ENCODE data around the gene SYTL3. TPM values are rescaled to one million over a fixed set of nuclear protein-coding genes. Genes with fewer than 3 reads are reported as not detected.
"Not testable (repeated sequence)": the region's sequence is repeated elsewhere in the genome, so short reads cannot be mapped to it uniquely, and the experiment has no call there.

The SYTL3 gene, protein sequence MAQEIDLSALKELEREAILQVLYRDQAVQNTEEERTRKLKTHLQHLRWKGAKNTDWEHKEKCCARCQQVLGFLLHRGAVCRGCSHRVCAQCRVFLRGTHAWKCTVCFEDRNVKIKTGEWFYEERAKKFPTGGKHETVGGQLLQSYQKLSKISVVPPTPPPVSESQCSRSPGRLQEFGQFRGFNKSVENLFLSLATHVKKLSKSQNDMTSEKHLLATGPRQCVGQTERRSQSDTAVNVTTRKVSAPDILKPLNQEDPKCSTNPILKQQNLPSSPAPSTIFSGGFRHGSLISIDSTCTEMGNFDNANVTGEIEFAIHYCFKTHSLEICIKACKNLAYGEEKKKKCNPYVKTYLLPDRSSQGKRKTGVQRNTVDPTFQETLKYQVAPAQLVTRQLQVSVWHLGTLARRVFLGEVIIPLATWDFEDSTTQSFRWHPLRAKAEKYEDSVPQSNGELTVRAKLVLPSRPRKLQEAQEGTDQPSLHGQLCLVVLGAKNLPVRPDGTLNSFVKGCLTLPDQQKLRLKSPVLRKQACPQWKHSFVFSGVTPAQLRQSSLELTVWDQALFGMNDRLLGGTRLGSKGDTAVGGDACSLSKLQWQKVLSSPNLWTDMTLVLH
- 4.9 TPM for total RNA-seq
- polyA plus RNA-seq: 6.3 TPM

DNA sequence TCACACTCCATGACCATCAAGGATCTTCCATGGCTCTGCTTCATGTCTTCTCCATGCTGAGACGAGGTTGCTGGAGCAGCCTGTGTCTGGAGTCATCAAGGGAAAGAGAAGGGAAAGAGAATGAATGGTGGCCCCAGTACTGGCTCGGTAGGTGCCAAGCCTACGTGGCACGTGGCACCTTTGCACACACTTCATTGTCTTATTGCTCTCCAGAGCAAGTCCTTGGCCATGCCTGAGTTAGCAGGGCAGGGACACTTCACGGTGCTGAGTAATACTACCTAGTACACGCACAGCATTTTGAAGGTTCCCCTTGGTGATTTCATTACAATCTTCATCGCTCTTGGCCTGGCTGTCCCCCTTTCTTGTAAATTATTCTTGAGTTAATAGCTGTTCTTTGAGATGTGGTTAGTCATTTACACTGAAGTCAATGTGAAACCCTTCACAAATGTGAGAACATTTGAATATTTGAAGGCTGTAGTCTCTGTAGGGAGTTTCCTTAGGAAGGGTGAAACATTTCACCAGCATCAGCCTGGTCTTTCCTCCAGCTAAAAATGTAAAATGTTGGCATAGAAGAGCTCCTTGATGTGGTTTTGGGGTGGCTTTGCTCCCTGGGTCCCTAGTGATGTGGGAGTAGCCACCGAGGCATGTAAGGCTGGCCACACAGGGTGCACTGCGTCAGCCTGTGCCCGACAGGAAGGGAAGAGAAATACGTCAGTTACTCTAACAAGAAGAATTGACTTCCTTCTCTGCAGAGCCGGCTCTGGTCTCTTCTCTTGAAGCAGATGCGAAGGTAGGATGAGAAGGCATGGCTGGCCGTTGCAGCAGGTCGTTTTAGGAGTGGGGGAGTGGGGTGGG is at the start of gene SYTL3:
Gene SYTL3 (plus strand): TSS at position 766 of the 855 bp plus-strand sequence. CDS start 13,215 bp downstream, outside the sequence.
- 69% methylated on average over 15 of the region's 15 CpGs for WGBS
- H3K4me1 ChIP-seq (ENCODE audit: insufficient read depth): no peaks in the 10 kb centered on the region
- H3K27ac ChIP-seq (ENCODE audit: low read depth): no peak within 1 kb of the TSS
- no peaks in the 10 kb centered on the region for H3K36me3 ChIP-seq (ENCODE audit: insufficient read depth)
- no peak within 1 kb of the TSS for H3K4me3 ChIP-seq (ENCODE audit: low read depth, low read length)
- no peak for DNase-seq (ENCODE audit: extremely low spot score)

DNA sequence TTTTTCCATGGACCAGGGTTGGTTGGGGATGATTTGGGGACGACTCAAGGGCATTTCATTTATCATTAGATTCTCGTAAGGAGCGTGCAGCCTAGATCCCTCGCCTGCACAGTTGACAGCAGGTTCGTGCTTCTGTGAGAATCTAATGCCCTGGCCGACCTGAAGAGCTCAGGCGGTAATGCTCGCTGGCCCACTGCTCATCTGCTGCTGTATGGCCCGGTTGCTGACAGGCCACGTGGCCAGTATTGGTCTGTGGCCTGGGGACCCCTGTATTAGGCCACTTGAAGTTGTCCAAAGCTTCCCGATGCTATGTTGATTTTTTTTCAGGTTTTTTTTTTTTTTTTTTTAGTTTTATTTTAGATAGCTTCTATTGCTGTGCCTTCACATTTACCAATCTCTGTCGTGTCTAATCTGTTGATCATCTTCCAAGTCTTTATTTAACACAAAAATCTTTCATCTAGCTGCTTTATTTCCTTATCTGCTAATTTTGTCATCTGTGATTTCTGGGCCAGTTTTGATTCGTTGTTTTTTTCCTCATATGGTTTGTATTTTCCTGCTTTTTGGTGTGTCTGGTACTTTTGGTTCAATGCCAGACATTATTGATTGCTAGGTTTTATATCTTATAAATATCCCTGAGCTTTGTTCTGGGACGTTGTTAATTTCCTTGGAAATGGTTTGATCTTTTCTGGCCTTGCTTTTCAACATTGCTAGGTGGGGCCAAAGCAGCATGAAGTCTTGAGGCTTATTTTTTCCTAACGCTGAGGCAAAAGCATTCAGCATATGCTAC is 46.4 kb upstream of the SYTL3 start:
- 79% methylated on average over 15 of the region's 15 CpGs for WGBS
- H3K27ac ChIP-seq (ENCODE audit: low read depth): no peak overlapping the region
- no peaks in the 10 kb centered on the region for H3K36me3 ChIP-seq (ENCODE audit: insufficient read depth)
- H3K4me3 ChIP-seq (ENCODE audit: low read depth, low read length): no peak overlapping the region
- H3K4me1 ChIP-seq (ENCODE audit: insufficient read depth): no peaks in the 10 kb centered on the region
- DNase-seq (ENCODE audit: extremely low spot score): no peak

DNA sequence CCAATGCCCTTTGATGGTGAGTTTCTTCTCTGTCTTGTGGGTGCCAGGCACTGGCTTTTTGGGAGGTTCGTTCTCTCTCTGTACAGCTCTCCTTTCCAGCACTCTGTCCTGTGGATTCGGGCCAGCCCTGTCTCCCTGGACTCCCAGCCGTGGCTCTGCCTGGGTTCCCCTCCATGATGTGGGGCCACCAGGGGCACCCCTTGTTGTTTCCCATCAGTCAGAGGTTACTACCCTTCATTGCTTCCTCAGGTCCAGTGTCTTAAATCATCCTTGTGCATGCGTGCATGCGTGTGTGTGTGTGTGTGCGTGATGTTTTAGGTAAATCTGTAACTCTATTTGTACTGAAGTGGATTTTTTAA is 45.8 kb upstream of the SYTL3 start:
- 92% methylated on average over 6 of the region's 6 CpGs for WGBS
- DNase-seq (ENCODE audit: extremely low spot score): no peak

DNA sequence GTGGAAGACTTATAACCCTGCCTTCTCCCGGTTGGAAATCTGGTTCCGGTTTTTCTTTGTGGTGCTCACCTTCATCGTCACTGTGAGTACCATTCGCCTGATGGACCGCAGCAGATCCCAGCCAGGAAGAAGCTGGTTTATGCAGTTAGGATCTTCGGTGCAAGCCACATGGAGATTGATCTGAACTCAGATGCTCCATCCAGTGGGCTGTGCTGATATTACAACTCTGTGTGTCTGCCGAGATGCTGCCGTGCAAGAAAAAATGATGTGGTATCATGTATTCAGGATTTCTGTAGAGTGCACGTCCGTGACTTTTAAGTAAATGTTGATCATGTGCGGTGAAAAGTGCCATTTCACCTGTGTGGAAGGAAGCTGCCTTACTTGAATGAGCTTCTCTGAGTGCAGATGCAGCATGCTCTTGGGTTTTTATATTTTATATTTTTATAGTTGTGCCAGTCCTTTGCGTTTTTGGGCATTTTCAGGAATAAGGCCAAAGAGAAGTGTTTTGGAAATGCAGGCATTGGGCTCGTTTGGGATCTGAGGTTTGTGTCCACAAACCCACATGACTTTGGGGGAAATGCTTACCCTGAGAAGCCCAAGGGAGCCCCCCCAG is 44.5 kb upstream of the SYTL3 start:
- Histone ChIP-seq H3K36me3 (ENCODE audit: insufficient read depth) (no peaks in the 10 kb centered on the region), H3K4me1 (ENCODE audit: insufficient read depth) (no peaks in the 10 kb centered on the region), H3K4me3 (ENCODE audit: low read depth, low read length) (no peak overlapping the region), H3K27ac (ENCODE audit: low read depth) (no peak overlapping the region)
- WGBS: 44% methylated on average over 13 of the region's 13 CpGs
- peak; percentile 33 for DNase-seq (ENCODE audit: extremely low spot score)

More for the DNA sequence above, 45.8 kb upstream of the SYTL3 start:
- no peaks in the 10 kb centered on the region for H3K36me3 ChIP-seq (ENCODE audit: insufficient read depth)
- H3K4me3 ChIP-seq (ENCODE audit: low read depth, low read length): no peak overlapping the region
- no peaks in the 10 kb centered on the region for H3K4me1 ChIP-seq (ENCODE audit: insufficient read depth)
- no peak overlapping the region for H3K27ac ChIP-seq (ENCODE audit: low read depth)

DNA sequence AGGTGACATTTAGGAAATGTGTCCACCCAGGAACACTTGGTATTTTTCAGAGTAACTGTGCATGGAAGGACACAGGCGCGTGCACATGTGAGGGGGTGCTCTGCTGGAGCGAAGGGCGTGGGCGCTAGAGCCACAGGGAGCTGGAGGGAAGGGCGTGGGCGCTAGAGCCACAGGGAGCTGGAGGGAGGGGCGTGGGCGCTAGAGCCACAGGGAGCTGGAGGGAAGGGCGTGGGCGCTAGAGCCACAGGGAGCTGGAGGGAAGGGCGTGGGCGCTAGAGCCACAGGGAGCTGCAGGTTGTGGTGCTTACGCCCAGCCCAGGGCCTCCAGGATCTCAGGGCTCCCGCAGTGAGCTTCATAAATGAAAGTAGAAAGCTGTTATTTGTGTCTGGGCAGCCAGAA is 43.8 kb upstream of the SYTL3 start:
- not testable (repeated sequence) for H3K36me3 ChIP-seq (ENCODE audit: insufficient read depth); H3K27ac ChIP-seq (ENCODE audit: low read depth); DNase-seq (ENCODE audit: extremely low spot score); H3K4me3 ChIP-seq (ENCODE audit: low read depth, low read length); H3K4me1 ChIP-seq (ENCODE audit: insufficient read depth)
- WGBS: 96% methylated on average over 15 of the region's 15 CpGs

DNA sequence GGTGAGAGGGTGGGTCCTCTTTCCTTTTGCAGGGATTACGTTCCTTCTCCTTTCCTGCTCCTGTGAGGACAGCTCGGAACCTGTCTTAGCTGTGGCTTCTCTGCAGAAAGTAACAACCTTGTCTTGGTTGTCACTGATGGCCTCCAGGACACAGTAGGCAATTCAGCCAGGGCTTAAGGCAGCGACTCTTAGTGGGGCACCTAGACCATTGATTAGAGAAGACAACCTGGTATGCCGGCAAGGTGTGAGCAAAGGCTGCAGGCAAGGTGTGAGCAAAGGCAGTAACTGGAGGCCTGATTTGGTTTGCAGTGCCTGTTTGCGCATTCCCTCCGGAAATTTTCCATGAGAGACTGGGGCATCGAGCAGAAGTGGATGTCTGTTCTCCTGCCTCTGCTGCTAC is 42.9 kb upstream of the SYTL3 start:
- DNase-seq (ENCODE audit: extremely low spot score): no peak
- Histone ChIP-seq H3K4me1 (ENCODE audit: insufficient read depth) (no peaks in the 10 kb centered on the region), H3K27ac (ENCODE audit: low read depth) (no peak overlapping the region), H3K4me3 (ENCODE audit: low read depth, low read length) (no peak overlapping the region), H3K36me3 (ENCODE audit: insufficient read depth) (no peaks in the 10 kb centered on the region)
- WGBS: 94% methylated on average over 7 of the region's 7 CpGs

DNA sequence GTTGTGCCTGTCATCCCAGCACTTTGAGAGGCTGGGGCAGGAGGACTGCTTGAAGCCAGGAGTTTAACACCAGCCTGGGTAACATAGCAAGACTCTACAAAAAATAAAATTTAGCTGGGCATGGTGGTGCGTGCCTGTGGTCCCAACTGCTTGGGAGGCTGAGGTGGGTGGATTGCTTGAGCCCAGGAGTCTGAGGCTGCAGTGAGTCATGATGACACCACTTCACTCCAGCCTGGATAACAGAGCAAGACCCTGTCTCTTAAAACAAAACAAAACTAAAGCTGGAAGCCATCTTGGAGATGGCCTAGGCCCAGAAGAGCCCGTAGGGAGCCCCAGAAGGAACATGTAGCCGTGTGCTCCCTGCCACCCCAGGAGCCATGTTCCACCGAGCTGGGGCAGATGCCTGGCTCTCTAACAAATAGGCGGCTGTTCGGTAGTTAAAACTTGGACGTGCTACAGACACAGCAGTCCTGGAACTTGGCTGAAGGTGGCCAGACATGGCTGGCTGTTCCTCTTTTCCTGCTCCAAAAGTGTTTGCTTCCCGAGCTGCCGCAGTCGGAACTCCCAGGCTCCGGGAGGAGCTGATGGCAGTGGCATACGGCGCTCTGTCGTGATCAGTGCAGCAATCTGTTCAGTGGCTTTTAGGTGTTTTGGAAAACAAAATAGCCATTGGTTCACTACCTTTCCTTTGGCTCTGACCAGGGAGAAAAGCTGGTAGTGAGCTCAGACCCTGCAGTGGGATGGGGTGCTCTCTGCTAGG is 42.3 kb upstream of the SYTL3 start:
- no peak for DNase-seq (ENCODE audit: extremely low spot score)
- H3K36me3 ChIP-seq (ENCODE audit: insufficient read depth): no peaks in the 10 kb centered on the region
- H3K27ac ChIP-seq (ENCODE audit: low read depth): no peak overlapping the region
- no peak overlapping the region for H3K4me3 ChIP-seq (ENCODE audit: low read depth, low read length)
- H3K4me1 ChIP-seq (ENCODE audit: insufficient read depth): no peaks in the 10 kb centered on the region
- 92% methylated on average over 14 of the region's 14 CpGs for WGBS

DNA sequence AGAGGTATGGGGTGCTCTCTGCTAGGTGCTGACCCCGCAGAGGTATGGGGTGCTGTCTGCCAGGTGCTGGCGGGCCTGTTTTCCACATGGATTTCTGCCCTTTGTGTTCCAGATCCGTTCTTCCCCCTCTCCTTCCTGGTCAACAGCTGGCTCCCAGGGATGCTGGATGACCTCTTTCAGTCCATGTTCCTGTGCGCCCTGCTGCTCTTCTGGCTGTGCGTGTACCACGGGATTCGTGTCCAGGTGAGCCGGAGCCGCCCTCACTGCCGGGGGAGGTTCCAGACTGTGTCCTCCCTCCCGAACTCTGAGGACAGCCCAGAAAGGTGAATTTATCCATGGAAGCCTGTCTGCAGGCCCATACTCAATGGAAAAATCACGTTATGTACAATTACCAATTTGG is 41.6 kb upstream of the SYTL3 start:
- H3K36me3 ChIP-seq (ENCODE audit: insufficient read depth): no peaks in the 10 kb centered on the region
- no peak for DNase-seq (ENCODE audit: extremely low spot score)
- H3K27ac ChIP-seq (ENCODE audit: low read depth): no peak overlapping the region
- H3K4me1 ChIP-seq (ENCODE audit: insufficient read depth): no peaks in the 10 kb centered on the region
- WGBS: 95% methylated on average over 12 of the region's 12 CpGs
- no peak overlapping the region for H3K4me3 ChIP-seq (ENCODE audit: low read depth, low read length)

DNA sequence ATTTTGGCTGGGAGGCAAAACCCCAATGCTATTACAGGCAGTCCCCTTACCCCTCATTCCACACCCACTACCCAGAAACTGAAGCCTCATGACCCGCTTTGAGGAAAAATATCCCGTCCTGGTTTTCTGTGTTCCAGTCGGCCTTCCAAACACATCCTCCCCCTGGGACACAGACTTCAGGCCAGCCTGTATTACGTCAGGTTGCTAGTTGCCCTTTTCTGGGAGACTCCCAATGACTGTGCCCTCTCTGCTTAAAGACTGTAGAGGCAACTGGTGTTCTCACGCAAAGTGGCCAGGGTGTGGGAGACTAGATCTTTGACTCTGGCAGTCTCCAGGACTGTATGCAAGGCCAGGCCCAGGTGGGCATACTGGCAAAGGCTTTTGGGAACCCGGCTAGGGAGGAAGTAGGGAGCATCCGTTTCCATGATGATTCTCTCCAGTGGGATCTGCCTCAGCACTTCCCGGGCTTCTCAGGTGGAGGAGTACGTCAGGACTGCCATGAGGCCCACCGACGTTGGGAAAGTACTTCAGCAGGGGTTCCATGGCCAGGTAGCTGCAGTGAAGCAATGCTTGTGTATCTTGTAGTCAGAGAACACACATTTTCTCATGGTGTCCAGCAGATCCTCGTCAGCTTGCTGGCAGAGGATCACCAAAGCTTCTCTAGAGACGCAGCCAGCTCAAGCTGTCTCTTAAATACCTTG is 40.2 kb upstream of the SYTL3 start:
- Histone ChIP-seq H3K27ac (ENCODE audit: low read depth) (no peak overlapping the region), H3K36me3 (ENCODE audit: insufficient read depth) (no peaks in the 10 kb centered on the region)

DNA sequence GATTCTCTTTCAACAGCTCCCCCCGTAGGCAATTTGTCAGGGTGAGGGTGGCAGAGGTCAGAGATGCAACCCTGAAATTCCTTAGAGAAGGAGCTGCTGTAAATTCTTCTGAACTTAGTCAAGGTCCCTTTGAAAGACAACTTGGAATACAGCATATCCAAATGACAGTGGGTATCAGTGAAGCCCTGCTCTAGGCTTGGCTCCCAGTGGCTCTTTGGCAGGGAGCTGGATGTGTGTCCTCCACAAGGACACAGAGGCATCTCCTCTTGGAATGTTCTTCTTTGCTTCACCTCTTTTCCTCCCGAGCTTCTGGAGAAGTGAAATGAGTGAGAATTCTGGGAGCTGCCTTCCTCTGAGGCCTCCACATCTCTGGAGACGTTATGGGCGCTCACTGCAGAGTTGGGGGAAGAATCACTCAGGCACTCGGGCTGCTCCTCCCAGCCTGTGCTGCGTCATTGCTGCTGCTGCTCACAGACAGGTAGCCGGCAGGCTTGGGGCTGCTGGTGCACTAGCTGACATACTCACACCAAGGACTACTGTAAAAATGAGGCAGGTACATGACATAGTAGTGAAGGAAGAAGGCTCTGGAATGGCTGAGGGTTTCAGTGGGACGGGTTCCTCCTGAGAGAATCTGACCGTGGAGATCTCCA is 39.4 kb upstream of the SYTL3 start:
- no peak overlapping the region for H3K4me3 ChIP-seq (ENCODE audit: low read depth, low read length)
- WGBS: 84% methylated on average over 9 of the region's 9 CpGs
- no peak overlapping the region for H3K27ac ChIP-seq (ENCODE audit: low read depth)
- no peak for DNase-seq (ENCODE audit: extremely low spot score)
- H3K36me3 ChIP-seq (ENCODE audit: insufficient read depth): no peaks in the 10 kb centered on the region
- H3K4me1 ChIP-seq (ENCODE audit: insufficient read depth): no peaks in the 10 kb centered on the region

More for the DNA sequence above, 40.2 kb upstream of the SYTL3 start:
- DNase-seq (ENCODE audit: extremely low spot score): no peak
- Histone ChIP-seq H3K4me1 (ENCODE audit: insufficient read depth) (no peaks in the 10 kb centered on the region), H3K4me3 (ENCODE audit: low read depth, low read length) (no peak overlapping the region)
- 90% methylated on average over 13 of the region's 13 CpGs for WGBS

DNA sequence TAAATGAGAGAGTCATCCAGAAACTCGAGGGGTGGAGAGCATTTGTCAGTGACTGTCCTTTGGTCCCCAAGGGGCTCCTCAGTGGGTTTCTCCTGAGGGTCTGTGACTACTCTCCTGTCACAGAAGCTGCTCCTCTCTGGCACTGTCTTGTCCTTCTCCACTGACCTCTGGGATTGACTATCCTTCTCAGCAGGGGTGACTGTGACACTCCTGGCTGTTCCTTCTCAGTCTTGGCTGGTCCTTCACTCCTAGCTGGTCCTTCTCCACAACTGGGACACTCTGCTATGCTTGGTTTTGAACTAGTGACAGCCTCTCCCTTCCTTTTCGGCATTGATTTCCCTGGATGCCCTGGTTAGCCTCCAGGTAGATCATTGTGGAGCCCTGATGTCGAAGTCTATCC is 38.8 kb upstream of the SYTL3 start:
- no peaks in the 10 kb centered on the region for H3K36me3 ChIP-seq (ENCODE audit: insufficient read depth)
- DNase-seq (ENCODE audit: extremely low spot score): no peak
- WGBS: 77% methylated on average over 3 of the region's 3 CpGs
- no peaks in the 10 kb centered on the region for H3K4me1 ChIP-seq (ENCODE audit: insufficient read depth)
- H3K27ac ChIP-seq (ENCODE audit: low read depth): no peak overlapping the region
- no peak overlapping the region for H3K4me3 ChIP-seq (ENCODE audit: low read depth, low read length)

Data from urinary bladder (tissue), 4 donors.